GM23338 (cell line): ENCODE data around the gene CEP55. TPM values are rescaled to one million over a fixed set of nuclear protein-coding genes. Genes with fewer than 3 reads are reported as not detected.

ENCODE experiments used
- ATAC-seq: fragments of 200-7000 bp; cut with Tn5 transposase; 3 replicates; pipeline ENCODE4 v1.9.1; 2020
- DNase-seq: peaks from one replicate; pipeline ENCODE4 v3.0.0-alpha.2; 2015; ENCODE audit warnings: low spot score
- H2AFZ ChIP-seq: fragments of 200-600 bp; sonication (generic); 2 replicates; pipeline ENCODE4 v1.8.0; 2016; ENCODE audit warnings: antibody characterized with exemption, mild to moderate bottlenecking, moderate library complexity
- H3F3A ChIP-seq: fragments of 200-600 bp; sonication (generic); replicated peaks from 2 replicates; pipeline ENCODE4 v1.8.0; 2017; ENCODE audit warnings: antibody characterized with exemption, mixed run types, low read depth
- H3K27ac ChIP-seq: fragments of 200-600 bp; sonication (generic); 2 replicates; pipeline ENCODE4 v1.6.1; 2016; ENCODE audit warnings: low read depth
- H3K27me3 ChIP-seq: fragments of 200-600 bp; sonication (generic); 2 replicates; pipeline ENCODE4 v1.8.0; 2016; ENCODE audit warnings: mild to moderate bottlenecking, mixed run types, moderate library complexity; ENCODE audit not compliant: insufficient read depth
- H3K36me3 ChIP-seq: fragments of 200-600 bp; sonication (generic); 2 replicates; pipeline ENCODE4 v1.8.0; 2016; ENCODE audit warnings: mild to moderate bottlenecking; ENCODE audit not compliant: insufficient read depth
- H3K4me1 ChIP-seq: fragments of 200-600 bp; sonication (generic); 2 replicates; pipeline ENCODE4 v1.8.0; 2016; ENCODE audit warnings: mild to moderate bottlenecking, moderate library complexity; ENCODE audit not compliant: insufficient read depth
- H3K4me2 ChIP-seq: fragments of 200-600 bp; sonication (generic); 2 replicates; pipeline ENCODE4 v1.7.1; 2017; ENCODE audit warnings: mixed run types
- H3K4me3 ChIP-seq: fragments of 200-600 bp; sonication (generic); 2 replicates; pipeline ENCODE4 v1.6.1; 2016; ENCODE audit warnings: mixed run types
- H3K79me2 ChIP-seq: fragments of 200-600 bp; sonication (generic); replicated peaks from 2 replicates; pipeline ENCODE4 v1.8.0; 2017; ENCODE audit warnings: mild to moderate bottlenecking; ENCODE audit not compliant: insufficient read depth
- H3K9me2 ChIP-seq: fragments of 200-600 bp; sonication (generic); 2 replicates; pipeline ENCODE4 v1.8.0; 2017; ENCODE audit not compliant: insufficient read depth
- H4K20me1 ChIP-seq: fragments of 200-600 bp; sonication (generic); replicated peaks from 2 replicates; pipeline ENCODE4 v1.8.0; 2017; ENCODE audit warnings: mild to moderate bottlenecking; ENCODE audit not compliant: insufficient read depth
- H3K27ac Mint-ChIP-seq: 2 replicates; pipeline ENCODE4 v1.8.0; 2020; ENCODE audit warnings: inconsistent platforms, mild to moderate bottlenecking, moderate library complexity, mixed read lengths
- H3K27me3 Mint-ChIP-seq: 3 replicates; pipeline ENCODE4 v1.8.0; 2022; ENCODE audit warnings: low read depth, mild to moderate bottlenecking, moderate library complexity, mixed read lengths, inconsistent platforms; ENCODE audit not compliant: insufficient read depth, poor library complexity
- H3K36me3 Mint-ChIP-seq: 3 replicates; pipeline ENCODE4 v1.8.0; 2021; ENCODE audit warnings: low read depth, mild to moderate bottlenecking, inconsistent platforms, moderate library complexity, mixed read lengths
- H3K4me1 Mint-ChIP-seq: 3 replicates; pipeline ENCODE4 v1.8.0; 2020; ENCODE audit warnings: mild to moderate bottlenecking, inconsistent platforms, mixed read lengths
- H3K4me3 Mint-ChIP-seq: 3 replicates; pipeline ENCODE4 v1.8.0; 2021; ENCODE audit warnings: moderate library complexity, mild to moderate bottlenecking, inconsistent platforms, mixed read lengths
- H3K9me3 Mint-ChIP-seq: 3 replicates; pipeline ENCODE4 v1.8.0; 2020; ENCODE audit warnings: moderate library complexity, mild to moderate bottlenecking, inconsistent platforms, mixed read lengths
- ETS1 ChIP-seq: IDR thresholded peaks from 2 replicates; pipeline ENCODE4 v1.6.1; 2016; ENCODE audit warnings: antibody characterized with exemption
- EZH2phosphoT487 ChIP-seq: fragments of 200-600 bp; sonication (generic); IDR thresholded peaks from one replicate; pipeline ENCODE4 v1.8.1; 2018; ENCODE audit warnings: antibody characterized with exemption; ENCODE audit not compliant: unreplicated experiment
- JUNB ChIP-seq: IDR thresholded peaks from one replicate; pipeline ENCODE4 v1.6.1; 2016; ENCODE audit warnings: antibody characterized with exemption; ENCODE audit not compliant: unreplicated experiment
- POLR2AphosphoS5 ChIP-seq: IDR thresholded peaks from 2 replicates; pipeline ENCODE4 v1.6.1; 2016; ENCODE audit warnings: antibody characterized with exemption, low read depth
- REST ChIP-seq: IDR thresholded peaks from one replicate; pipeline ENCODE4 v1.6.1; 2018; ENCODE audit warnings: antibody characterized with exemption; ENCODE audit not compliant: unreplicated experiment
- STAT1 ChIP-seq: IDR thresholded peaks from one replicate; pipeline ENCODE4 v1.6.1; 2016; ENCODE audit warnings: antibody characterized with exemption; ENCODE audit not compliant: unreplicated experiment
- ZNF114 ChIP-seq: fragments of 250-450 bp; sonication (Bioruptor Pico); IDR thresholded peaks from 2 replicates; pipeline ENCODE4 v1.5.0; 2020; ENCODE audit warnings: mild to moderate bottlenecking, moderate library complexity
- ZNF331 ChIP-seq: fragments of 250-450 bp; sonication (Bioruptor Pico); IDR thresholded peaks from 2 replicates; pipeline ENCODE4 v1.5.0; 2020; ENCODE audit warnings: low read depth, mild to moderate bottlenecking, moderate library complexity
- polyA plus RNA-seq: library from polyadenylated mRNA; unstranded; fragments of >200 nt; fragmentation: Nextera tagmentation; extraction: Ambion mirVana; gene quantifications from 2 replicates; pipeline ENCODE4 v1.2.1, GENCODE V29; 2016
- total RNA-seq: library from RNA; depleted of rRNA; stranded (reverse); fragments of >200 nt; shearing (Covaris generic); gene quantifications from 2 replicates; pipeline ENCODE4 v1.2.3, GENCODE V29; 2014

The CEP55 gene
- total and polyA plus RNA-seq, 2 experiments from 2014 or later = 12.4 to 22.4 TPM

GRCh38 chr10:93473804-93474472 lies 22.5 kb upstream of the CEP55 start (continued):
- TF ChIP-seq STAT1 (no peak), REST (no peak)

GRCh38 chr10:93475227-93475626 lies 21.2 kb upstream of the CEP55 start:
- DNase-seq (no peak), ATAC-seq (no peak)
- no peak overlapping the region for H3K4me3 ChIP-seq
- peaks cover 14% of the 10 kb centered on the region; the same call in 1 of the 2 replicates for H3K4me1 ChIP-seq
- TF ChIP-seq JUNB (no peak), EZH2phosphoT487 (no peak), POLR2AphosphoS5 (no peak), REST (no peak), ZNF331 (CRISPR knock-in tag) (no peak), ZNF114 (CRISPR knock-in tag) (no peak), ETS1 (no peak), STAT1 (no peak)
- no peaks in the 10 kb centered on the region for H4K20me1 ChIP-seq
- no peaks in the 10 kb centered on the region for H3K79me2 ChIP-seq
- H3K27ac Mint-ChIP-seq = no peak overlapping the region
- H3K4me3 Mint-ChIP-seq = no peak overlapping the region
- no peak overlapping the region for H2AFZ ChIP-seq
- no peaks in the 10 kb centered on the region for H3K27me3 Mint-ChIP-seq
- no peaks in the 10 kb centered on the region for H3K9me3 Mint-ChIP-seq
- H3K27ac ChIP-seq = no peak overlapping the region
- H3K36me3 ChIP-seq = no peaks in the 10 kb centered on the region
- H3K4me2 ChIP-seq = no peak overlapping the region
- no peaks in the 10 kb centered on the region for H3K27me3 ChIP-seq
- H3F3A ChIP-seq = no peaks in the 10 kb centered on the region
- H3K9me2 ChIP-seq = no peaks in the 10 kb centered on the region
- H3K4me1 Mint-ChIP-seq = peaks cover 17% of the 10 kb centered on the region
- no peaks in the 10 kb centered on the region for H3K36me3 Mint-ChIP-seq
